Large intestine (tissue), 3 donors: ENCODE data around the gene ESPNL. TPM values are rescaled to one million over a fixed set of nuclear protein-coding genes. Genes with fewer than 3 reads are reported as not detected.
A peak's percentile ranks its signal among the peaks of the same experiment; 100 is the strongest.

Source experiments
- DNase-seq, 2 donors: peaks; one replicate each; pipeline versions ENCODE4 v3.0.0 to v3.0.0-alpha.2; 2013
- H3K27ac ChIP-seq: one replicate; pipeline ENCODE4 v1.5.1; 2013; ENCODE audit warnings: low read length
- H3K27me3 ChIP-seq: 2 replicates; pipeline ENCODE4 v1.6.1; 2013; ENCODE audit warnings: low read length; ENCODE audit not compliant: control insufficient read depth, insufficient read depth
- H3K36me3 ChIP-seq: 2 replicates; pipeline ENCODE4 v1.6.1; 2013; ENCODE audit warnings: low read length; ENCODE audit not compliant: control insufficient read depth, insufficient read depth
- H3K4me1 ChIP-seq: one replicate; pipeline ENCODE4 v1.6.1; 2013; ENCODE audit warnings: low read length; ENCODE audit not compliant: control insufficient read depth, insufficient read depth
- H3K4me3 ChIP-seq: one replicate; pipeline ENCODE4 v1.5.1; 2013; ENCODE audit warnings: low read length
- H3K9me3 ChIP-seq: one replicate; pipeline ENCODE4 v1.6.1; 2013; ENCODE audit warnings: mild to moderate bottlenecking, low read depth, low read length, moderate library complexity; ENCODE audit not compliant: control insufficient read depth
- WGBS: methylation state at CpG from one replicate; pipeline ENCODE4 v1.1.5; 2013; ENCODE audit warnings: low lambda C conversion rate; ENCODE audit not compliant: insufficient coverage; 5-methylcytosine and 5-hydroxymethylcytosine counted together
- polyA plus RNA-seq: library from polyadenylated mRNA; unstranded; fragments of 120-200 nt; gene quantifications from one replicate; pipeline ENCODE4 v1.2.1, GENCODE V29; 2013

The ESPNL gene
- polyA plus RNA-seq, 1 donor = 1.5 TPM

DNA sequence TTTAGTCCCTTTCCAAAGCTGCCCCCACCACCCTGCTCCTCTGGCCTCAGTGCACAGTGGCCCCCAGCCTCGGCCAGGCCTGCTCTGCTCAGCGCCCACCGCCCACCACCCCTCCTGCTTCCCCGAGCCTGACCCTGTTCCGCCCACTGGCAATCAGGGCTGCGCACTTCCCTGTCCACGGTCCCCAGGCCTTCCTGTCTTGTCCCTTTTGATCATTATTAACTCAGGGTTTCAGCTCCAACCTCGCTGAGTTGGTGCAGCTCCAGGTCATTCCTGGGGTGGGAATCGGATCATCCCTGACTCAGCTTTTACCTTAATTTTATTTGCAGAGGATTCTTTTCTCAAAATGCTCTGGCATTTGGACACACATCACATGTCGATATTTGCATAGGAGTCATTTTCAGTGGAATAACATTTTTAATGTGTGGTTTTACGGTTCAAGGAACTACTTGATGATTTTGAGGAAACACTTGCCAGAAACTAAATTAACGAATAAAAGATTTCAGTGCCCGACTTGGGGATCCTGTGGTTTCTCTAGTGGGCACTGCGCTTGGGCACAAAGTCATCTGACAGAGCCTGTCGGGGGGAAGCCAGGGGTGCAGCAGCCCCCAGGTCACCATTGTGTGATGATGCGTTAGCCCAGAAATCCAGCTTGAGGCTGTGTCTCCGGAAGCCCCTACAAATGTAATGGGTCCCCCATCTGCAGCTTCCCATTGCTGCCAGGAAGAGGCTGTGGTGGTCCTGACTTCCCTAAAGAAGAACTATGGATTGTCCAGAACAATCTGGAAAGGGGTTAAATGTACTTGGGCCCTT lies 1.0 kb upstream of the ESPNL start:
- no peak for DNase-seq
- H3K4me1 ChIP-seq = peaks cover 8% of the 10 kb centered on the region
- peaks cover 2% of the 10 kb centered on the region for H3K36me3 ChIP-seq
- H3K9me3 ChIP-seq = peaks cover 3% of the 10 kb centered on the region
- H3K27me3 ChIP-seq = no peaks in the 10 kb centered on the region
- H3K4me3 ChIP-seq = no peak overlapping the region
- 20% methylated on average over 2 of the region's 17 CpGs for WGBS
- peak overlapping the region; percentile 17 for H3K27ac ChIP-seq

DNA sequence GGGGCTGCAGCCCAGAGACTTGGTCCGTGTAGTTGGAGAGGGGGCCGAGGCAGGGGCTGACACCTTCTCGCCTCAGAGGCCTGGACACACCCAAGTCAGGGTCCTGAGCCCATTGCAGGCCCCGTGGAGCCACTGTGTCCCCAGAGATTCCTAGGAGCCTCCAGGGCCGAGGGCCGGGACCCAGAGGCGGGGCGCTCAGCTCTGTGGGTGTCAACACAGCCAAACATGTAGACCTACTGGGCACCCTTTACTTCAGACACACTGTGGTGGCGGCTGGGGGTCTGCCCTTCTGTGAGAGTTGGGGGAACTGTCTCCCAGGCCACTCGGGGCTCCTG lies 459 bp upstream of the ESPNL start:
- H3K9me3 ChIP-seq = peaks cover 3% of the 10 kb centered on the region
- H3K36me3 ChIP-seq = peaks cover 2% of the 10 kb centered on the region
- peaks cover 8% of the 10 kb centered on the region for H3K4me1 ChIP-seq
- no peak overlapping the region for H3K4me3 ChIP-seq
- H3K27me3 ChIP-seq = no peaks in the 10 kb centered on the region
- no peak overlapping the region for H3K27ac ChIP-seq
- no CpG with 5 or more reads among the region's 10 CpGs for WGBS
- no peak for DNase-seq

- DNase-seq = no peak
Observed at GRCh38 chr2:238100821-238101771, 956 bp downstream of the ESPNL start.

GRCh38 chr2:238101891-238102841 lies 2.0 kb downstream of the ESPNL start:
- Histone ChIP-seq H3K4me1 (peaks cover 12% of the 10 kb centered on the region), H3K27ac (no peak overlapping the region), H3K27me3 (no peaks in the 10 kb centered on the region), H3K9me3 (peaks cover 3% of the 10 kb centered on the region), H3K4me3 (no peak overlapping the region), H3K36me3 (no peaks in the 10 kb centered on the region)
- DNase-seq = no peak
- WGBS = no CpG with 5 or more reads among the region's 30 CpGs

More at GRCh38 chr2:238100821-238101771, 956 bp downstream of the ESPNL start:
- no CpG with 5 or more reads among the region's 28 CpGs for WGBS
- Histone ChIP-seq H3K4me3 (no peak overlapping the region), H3K27ac (no peak overlapping the region), H3K9me3 (peaks cover 3% of the 10 kb centered on the region), H3K27me3 (no peaks in the 10 kb centered on the region), H3K4me1 (peaks cover 8% of the 10 kb centered on the region), H3K36me3 (peaks cover 2% of the 10 kb centered on the region)

GRCh38 chr2:238102865-238103264 lies 2.7 kb downstream of the ESPNL start:
- Histone ChIP-seq H3K4me1 (peaks cover 12% of the 10 kb centered on the region), H3K27me3 (no peaks in the 10 kb centered on the region), H3K27ac (no peak overlapping the region), H3K9me3 (peaks cover 3% of the 10 kb centered on the region), H3K36me3 (no peaks in the 10 kb centered on the region), H3K4me3 (no peak overlapping the region)
- no peak for DNase-seq
- WGBS = no CpG with 5 or more reads among the region's 10 CpGs

DNA sequence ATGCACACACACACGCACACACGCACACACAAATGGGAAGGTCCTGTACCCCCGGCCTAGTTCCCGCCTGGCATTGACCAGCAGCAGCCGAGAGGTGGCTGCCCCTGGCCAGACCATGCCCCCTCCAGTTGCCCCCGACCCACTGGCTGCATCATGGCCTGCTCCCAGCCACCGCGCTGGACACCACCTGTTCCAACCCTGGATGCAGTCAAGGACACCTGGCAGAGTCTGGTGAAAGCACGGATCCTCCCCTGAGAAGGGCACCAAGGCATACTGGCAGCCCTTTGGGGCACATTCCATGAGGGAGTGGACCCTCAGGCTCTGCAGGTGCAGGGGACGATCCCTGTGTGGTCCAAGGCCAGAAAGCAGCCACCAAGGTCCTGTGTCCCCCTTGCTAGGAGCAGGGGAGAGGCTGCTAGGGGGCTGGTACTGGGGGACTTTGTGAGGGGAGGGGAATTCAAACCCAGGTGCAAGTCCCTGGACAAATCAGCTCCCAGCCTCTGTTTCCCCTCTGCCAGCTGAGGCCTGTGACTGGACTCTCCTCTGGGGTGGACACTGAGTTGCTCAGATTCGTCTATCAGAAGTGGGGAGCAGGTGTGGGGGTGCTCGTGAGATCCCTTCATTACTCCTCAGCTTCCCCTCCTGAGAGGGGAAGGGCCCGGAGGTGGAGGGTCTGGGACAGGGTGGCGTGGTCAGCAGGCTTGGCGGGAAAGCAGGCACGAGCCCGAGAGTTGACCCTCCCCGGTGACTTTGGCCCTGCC lies 3.5 kb downstream of the ESPNL start:
- H3K4me3 ChIP-seq = no peak overlapping the region
- H3K27me3 ChIP-seq = no peaks in the 10 kb centered on the region
- no peaks in the 10 kb centered on the region for H3K36me3 ChIP-seq
- H3K27ac ChIP-seq = no peak overlapping the region
- WGBS = no CpG with 5 or more reads among the region's 18 CpGs
- peaks cover 12% of the 10 kb centered on the region for H3K4me1 ChIP-seq
- H3K9me3 ChIP-seq = no peaks in the 10 kb centered on the region
- DNase-seq = no peak

- Histone ChIP-seq H3K27me3 (no peaks in the 10 kb centered on the region), H3K36me3 (no peaks in the 10 kb centered on the region), H3K4me3 (no peak overlapping the region), H3K27ac (no peak overlapping the region), H3K4me1 (peaks cover 7% of the 10 kb centered on the region), H3K9me3 (no peaks in the 10 kb centered on the region)
- no peak for DNase-seq
- WGBS = no CpG with 5 or more reads among the region's 14 CpGs
Observed at GRCh38 chr2:238104226-238104690, 4.1 kb downstream of the ESPNL start.

DNA sequence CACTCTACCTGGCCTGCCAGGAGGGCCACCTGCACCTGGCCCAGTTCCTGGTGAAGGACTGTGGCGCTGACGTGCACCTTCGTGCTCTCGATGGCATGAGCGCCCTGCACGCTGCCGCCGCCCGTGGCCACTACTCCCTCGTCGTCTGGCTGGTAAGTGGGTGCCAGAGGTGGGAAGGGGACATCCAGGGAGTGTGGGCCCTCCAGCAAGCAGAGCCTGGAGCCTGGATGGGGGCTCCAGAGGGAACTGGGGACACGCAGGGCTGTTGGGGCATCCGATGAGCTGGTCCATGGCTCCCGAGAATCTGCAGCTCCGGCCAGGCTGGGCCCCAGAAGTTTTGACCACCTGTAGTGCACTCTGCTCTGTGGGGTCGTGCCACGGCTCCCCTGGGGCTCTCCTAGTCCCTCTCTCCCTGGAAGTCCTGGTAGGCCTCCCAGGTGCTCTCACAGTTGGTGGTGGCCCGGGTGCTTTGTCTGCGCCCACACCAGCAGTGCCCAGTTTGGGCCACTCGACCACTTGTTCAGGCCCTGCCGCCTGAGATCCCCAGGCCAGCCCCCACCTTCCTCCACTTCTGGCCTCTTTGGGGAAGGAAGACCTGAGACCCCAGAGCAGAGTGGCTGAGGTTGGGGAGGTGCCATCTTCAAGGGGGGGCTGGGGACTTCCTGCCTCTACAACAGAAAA lies 4.7 kb downstream of the ESPNL start:
- Histone ChIP-seq H3K27ac (no peak overlapping the region), H3K9me3 (no peaks in the 10 kb centered on the region), H3K36me3 (no peaks in the 10 kb centered on the region), H3K4me1 (peaks cover 5% of the 10 kb centered on the region), H3K27me3 (no peaks in the 10 kb centered on the region), H3K4me3 (no peak overlapping the region)
- WGBS = no CpG with 5 or more reads among the region's 21 CpGs
- DNase-seq = no peak
